Esophagus mucosa (tissue), 1 donor: ENCODE measurements around the gene SLC39A2. TPM values are rescaled to one million over a fixed set of nuclear protein-coding genes. Genes with fewer than 3 reads are reported as not detected.
"Not testable (repeated sequence)": the region's sequence is repeated elsewhere in the genome, so short reads cannot be mapped to it uniquely, and the experiment has no call there.

Experiments
- ATAC-seq: fragments of 200-7000 bp; cut with Tn5 transposase; one replicate; pipeline ENCODE4 v1.9.1; 2020
- total RNA-seq: library from RNA; stranded (reverse); gene quantifications from one replicate; pipeline ENCODE4 v1.2.4, GENCODE V29; 2023
- donor health status: DM: yes; HTN: yes; CAD: no.

Gene SLC39A2
- total RNA-seq, 1 donor from 2014 or later: 15.7 TPM

DNA sequence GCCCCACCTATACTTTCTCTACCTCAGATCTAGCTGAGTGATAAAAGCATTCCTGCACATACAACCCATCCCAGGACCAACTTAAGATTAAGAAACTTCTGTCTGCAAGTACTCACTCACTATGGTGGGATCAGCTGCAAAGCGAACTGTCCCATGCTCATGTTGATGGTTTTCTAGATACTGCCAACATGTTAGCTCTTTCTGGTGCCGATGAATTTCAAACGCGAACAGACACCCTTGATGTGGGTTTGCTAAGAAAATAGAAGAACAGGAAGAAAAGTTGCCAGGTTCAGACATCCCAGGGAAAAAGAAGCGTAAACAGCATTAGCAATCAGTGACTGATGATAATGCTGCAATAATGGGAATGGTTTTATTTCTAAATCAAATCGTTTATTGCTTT lies 1.5 kb upstream of the SLC39A2 start:
- no peak for ATAC-seq

GRCh38 chr14:20998139-20998538 lies 954 bp upstream of the SLC39A2 start:
- peak; percentile 58 for ATAC-seq

- ATAC-seq: no peak
Measured at GRCh38 chr14:20999591-20999990, 498 bp downstream of the SLC39A2 start.

DNA sequence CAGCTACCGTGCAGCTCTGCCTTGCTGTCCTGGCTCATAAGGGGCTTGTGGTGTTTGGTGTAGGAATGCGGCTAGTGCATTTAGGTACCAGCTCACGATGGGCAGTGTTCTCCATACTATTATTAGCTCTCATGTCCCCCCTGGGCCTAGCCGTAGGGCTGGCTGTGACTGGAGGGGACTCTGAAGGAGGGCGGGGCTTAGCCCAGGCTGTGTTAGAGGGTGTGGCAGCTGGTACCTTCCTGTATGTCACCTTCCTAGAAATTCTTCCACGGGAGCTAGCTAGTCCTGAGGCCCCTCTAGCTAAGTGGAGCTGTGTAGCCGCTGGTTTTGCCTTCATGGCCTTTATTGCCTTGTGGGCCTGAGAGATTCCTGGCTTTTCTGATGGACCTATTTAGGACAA lies 2.1 kb downstream of the SLC39A2 start:
- ATAC-seq: no peak

- no peak for ATAC-seq
Measured at GRCh38 chr14:21003788-21004346, 4.8 kb downstream of the SLC39A2 start.

DNA sequence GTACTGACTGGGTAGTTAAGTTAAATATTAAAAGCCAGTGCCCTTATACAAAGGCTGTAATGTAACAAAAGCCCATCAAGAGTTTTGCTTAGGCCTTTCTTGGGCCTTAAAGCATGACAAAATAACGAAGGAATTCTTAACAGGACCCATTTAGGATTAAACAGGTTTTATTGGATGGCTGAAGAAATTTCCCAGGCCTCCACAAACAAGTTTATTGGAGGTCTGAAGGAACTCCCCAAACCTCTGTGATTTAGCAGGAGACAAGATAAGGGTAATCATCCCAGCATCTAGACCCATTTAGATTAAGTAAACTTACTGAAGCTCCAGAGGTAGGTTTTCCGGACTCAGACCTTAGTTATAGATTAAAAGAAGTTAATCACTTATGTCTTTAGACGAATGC lies 10.6 kb downstream of the SLC39A2 start:
- ATAC-seq: not testable (repeated sequence)

- ATAC-seq: no peak
Measured at GRCh38 chr14:21011136-21011535, 12.0 kb downstream of the SLC39A2 start.

- ATAC-seq: peak; percentile 83
Measured at GRCh38 chr14:21014761-21015190, 15.7 kb downstream of the SLC39A2 start.

GRCh38 chr14:21015312-21015711 lies 16.2 kb downstream of the SLC39A2 start:
- ATAC-seq: no peak

GRCh38 chr14:21016413-21017190 lies 17.5 kb downstream of the SLC39A2 start:
- no peak for ATAC-seq

DNA sequence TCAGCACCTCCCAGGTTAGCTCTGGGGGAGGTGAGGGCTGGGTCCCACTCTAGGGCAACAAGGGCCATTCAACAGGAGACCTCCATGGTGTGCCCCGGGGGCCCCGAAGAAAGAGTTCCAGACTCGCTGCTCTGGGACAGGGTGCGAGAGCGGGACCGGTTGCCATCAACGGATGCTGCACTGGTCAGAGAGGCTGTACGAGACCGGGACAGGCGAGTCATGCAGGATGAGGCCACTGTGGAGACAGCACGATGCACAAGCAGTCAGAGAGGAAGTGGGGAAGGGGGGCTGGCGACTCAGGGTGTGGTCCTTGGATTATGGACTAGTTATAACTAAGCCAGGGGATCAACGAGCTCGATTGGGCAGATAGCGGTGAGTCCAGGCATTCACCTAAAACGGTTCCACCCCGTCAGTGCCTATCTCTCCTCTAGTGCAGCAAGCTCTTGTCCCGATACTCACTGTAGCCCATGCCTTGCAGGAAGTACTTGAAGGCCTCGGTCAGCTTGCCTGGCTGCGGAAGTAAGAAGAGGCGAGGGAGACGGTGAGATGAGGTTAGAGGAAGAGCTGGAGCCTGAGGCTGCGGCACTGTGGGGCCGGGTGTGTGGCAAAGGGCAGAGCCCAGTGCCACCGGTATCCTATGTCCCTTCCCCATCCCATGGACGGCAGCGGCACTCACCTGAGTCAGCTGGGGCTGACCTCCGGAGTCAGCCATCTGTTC lies 18.6 kb downstream of the SLC39A2 start:
- ATAC-seq: no peak

GRCh38 chr14:21018286-21018685 lies 19.2 kb downstream of the SLC39A2 start:
- no peak for ATAC-seq

GRCh38 chr14:21018781-21019180 lies 19.7 kb downstream of the SLC39A2 start:
- ATAC-seq: no peak

- no peak for ATAC-seq
Measured at GRCh38 chr14:21019366-21019765, 20.3 kb downstream of the SLC39A2 start.

GRCh38 chr14:21020977-21021545 lies 22.0 kb downstream of the SLC39A2 start:
- ATAC-seq: peak; percentile 12

GRCh38 chr14:21022686-21023085 lies 23.6 kb downstream of the SLC39A2 start:
- no peak for ATAC-seq

DNA sequence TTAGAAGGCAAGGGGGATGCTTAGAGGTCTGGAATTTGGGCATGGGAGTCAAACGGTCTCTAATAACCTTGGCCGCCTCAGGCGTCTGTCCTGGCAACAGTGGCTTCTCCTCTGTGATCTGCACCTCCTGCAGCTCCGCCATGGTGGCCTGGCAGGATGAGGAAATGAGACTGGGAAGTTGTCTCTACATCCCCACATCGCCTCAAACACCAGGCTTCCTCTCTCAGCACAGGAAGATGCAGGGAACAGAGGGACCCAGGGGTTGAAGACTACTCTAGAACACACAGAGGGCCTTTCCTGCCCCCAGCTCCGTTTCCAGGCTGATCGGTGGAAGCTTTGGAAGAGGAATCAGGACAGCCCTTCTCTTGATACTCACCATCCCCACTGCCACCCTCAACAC lies 24.1 kb downstream of the SLC39A2 start:
- ATAC-seq: no peak

- no peak for ATAC-seq
Measured at GRCh38 chr14:21023817-21024584, 24.9 kb downstream of the SLC39A2 start.

DNA sequence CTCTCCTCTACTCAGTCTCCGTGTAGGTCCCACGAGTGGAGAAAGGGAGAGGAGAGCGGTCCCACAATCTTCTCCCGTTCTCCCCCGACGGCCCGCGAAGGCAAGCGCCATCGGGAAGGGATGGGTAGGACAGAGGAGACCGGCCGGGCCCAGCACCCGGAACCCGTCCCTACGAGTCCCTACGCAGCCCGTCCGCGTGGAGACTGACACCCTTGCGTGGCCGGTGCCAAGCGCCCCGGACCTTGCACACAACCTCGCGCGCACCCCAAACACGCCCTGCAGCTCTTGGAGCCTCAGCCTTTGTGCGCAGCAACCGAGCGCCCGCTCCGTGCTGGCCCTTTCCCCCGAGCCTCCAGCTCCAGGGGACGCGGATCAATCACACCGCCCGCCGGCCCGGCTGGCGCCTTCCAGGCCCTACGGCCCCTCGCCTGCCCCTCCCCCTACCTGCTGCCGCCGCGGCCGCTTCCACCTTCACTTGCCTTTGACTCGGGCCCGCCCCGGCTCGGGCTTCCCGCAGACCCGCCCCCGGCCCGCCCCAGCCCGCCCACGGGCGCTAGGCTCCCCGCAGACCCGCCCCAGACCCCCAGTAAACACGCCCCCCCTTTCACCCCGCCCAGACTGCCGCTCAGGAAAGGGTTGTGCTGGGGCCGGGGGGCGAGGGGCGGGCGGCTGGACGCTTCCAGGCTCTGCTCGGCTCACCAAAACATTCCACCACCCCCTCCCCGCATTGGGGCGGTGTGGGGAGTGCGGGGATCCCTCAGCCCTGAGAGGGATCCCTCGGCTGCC lies 25.7 kb downstream of the SLC39A2 start, which contains the start of gene NDRG2:
Gene NDRG2 (minus strand): TSS at position 477 of the 786 bp plus-strand sequence. CDS start 1,746 bp downstream, outside the sequence.
- peak; percentile 84 for ATAC-seq

GRCh38 chr14:21025371-21026273 lies 26.5 kb downstream of the SLC39A2 start:
- peak; percentile 2 for ATAC-seq
